Psoas muscle (tissue), 8 donors: ENCODE data around the gene SH3RF3. TPM values are rescaled to one million over a fixed set of nuclear protein-coding genes. Genes with fewer than 3 reads are reported as not detected.
A peak's percentile ranks its signal among the peaks of the same experiment; 100 is the strongest.

Experiments used
- ATAC-seq, 4 donors: fragments of 200-7000 bp; cut with Tn5 transposase; one replicate each; pipeline ENCODE4 v1.9.1; 2020; ENCODE audit warnings: moderate library complexity in 3 of 4, mild to moderate bottlenecking in 2 of 4
- DNase-seq, 2 donors: peaks; one replicate each; pipeline ENCODE4 v3.0.0-alpha.2; 2020
- H3K27ac ChIP-seq: fragments of 200-600 bp; one replicate; pipeline ENCODE4 v1.8.0; 2022
- H3K27me3 ChIP-seq, 3 donors: fragments of 200-600 bp in 1 of 3; one replicate each; pipeline versions ENCODE4 v1.6.1 to v1.8.0; 2013 to 2022; ENCODE audit warnings: low read length in 2 of 3, mild to moderate bottlenecking in 2 of 3, moderate library complexity in 1 of 3; ENCODE audit not compliant: insufficient read depth in 3 of 3
- H3K36me3 ChIP-seq, 2 donors: fragments of 200-600 bp in 1 of 2; one replicate each; pipeline versions ENCODE4 v1.6.1 to v1.8.0; 2013 to 2022; ENCODE audit warnings: low read depth in 1 of 2, mild to moderate bottlenecking in 1 of 2, moderate library complexity in 1 of 2; ENCODE audit not compliant: insufficient read depth in 1 of 2
- H3K4me1 ChIP-seq: fragments of 200-600 bp; one replicate; pipeline ENCODE4 v1.8.0; 2022
- H3K4me3 ChIP-seq: fragments of 200-600 bp; one replicate; pipeline ENCODE4 v1.8.0; 2022; ENCODE audit warnings: mild to moderate bottlenecking
- H3K9me3 ChIP-seq: fragments of 200-600 bp; one replicate; pipeline ENCODE4 v1.8.0; 2022
- CTCF ChIP-seq: fragments of 200-600 bp; IDR thresholded peaks from one replicate; pipeline ENCODE4 v1.8.0; 2022; ENCODE audit warnings: antibody characterized with exemption
- WGBS, 3 donors: extraction: QIAGEN DNeasy Blood & Tissue Kit; methylation state at CpG; one replicate each; pipeline versions ENCODE4 v1.1.6 to v1.1.7; 2013; 5-methylcytosine and 5-hydroxymethylcytosine counted together
- intact Hi-C, 2 donors: fragments of 100-400 bp; cut with DNase I; formaldehyde crosslinking; loops; one replicate each; pipeline versions ENCODE4 v1.11.0 to v1.14.2; 2022
- polyA plus RNA-seq, 3 donors: library from polyadenylated mRNA; stranded (reverse); fragments of 200-250 nt; gene quantifications; one replicate each; pipeline ENCODE4 v1.2.3, GENCODE V29; 2013
- total RNA-seq, 4 donors: library from RNA; stranded (reverse); fragmentation: NEBNext Ultra II Directional in 2 of 4; extraction: Animal tissue kit (Norgen Biotek cat#: 25700) in 2 of 4; gene quantifications; one replicate each; pipeline versions ENCODE4 v1.2.1 to v1.2.4, GENCODE V29; 2021 to 2023
- donor health status: healthy with polysubstance abuse.
- donor health status: DM: no; HTN: no; CAD: no; lungs with moderate emphysema.
- donor health status: Bipolar disorder and iron deficiency.
- donor health status: healthy.
- donor health status: DM: yes; HTN: yes; CAD: no.
- donor health status: DM: no; HTN: no; CAD: no.
- donor health status: DM: no; HTN: no; CAD: no.
- donor health status: DM: yes; HTN: yes; CAD: no.

SH3RF3 gene
- total and polyA plus RNA-seq, 7 donors = 4.6 to 27.0 (median 9.0) TPM

GRCh38 chr2:109375656-109376055, 246.7 kb downstream of the SH3RF3 start:
- no peak for ATAC-seq
- intact Hi-C loops = no loop called here
- 94 to 96% (median 95%) methylated on average over 7 of the region's 7 CpGs for WGBS, 3 donors

GRCh38 chr2:109376115-109376514, 247.1 kb downstream of the SH3RF3 start:
- DNase-seq = peak in 1 of 2 donors; percentile 26

More at GRCh38 chr2:109375656-109376055, 246.7 kb downstream of the SH3RF3 start:
- Histone ChIP-seq H3K4me3 (no peak overlapping the region), H3K4me1 (peaks cover 29% of the 10 kb centered on the region), H3K27ac (no peak overlapping the region), H3K9me3 (no peaks in the 10 kb centered on the region), H3K27me3 (no peaks in the 10 kb centered on the region), H3K36me3 (peaks cover 0 to 4% of the 10 kb centered on the region in 2 donors)
- DNase-seq = peak in 1 of 2 donors; percentile 43
- no peak for TF ChIP-seq CTCF

GRCh38 chr2:109376796-109377495, 247.9 kb downstream of the SH3RF3 start:
- DNase-seq (peak in 1 of 2 donors; percentile 21), ATAC-seq (no peak)
- no peak for TF ChIP-seq CTCF
- 93 to 96% (median 94%) methylated on average over 13 of the region's 13 CpGs for WGBS, 3 donors
- intact Hi-C loops = no loop called here
- peaks cover 40% of the 10 kb centered on the region for H3K4me1 ChIP-seq
- H3K9me3 ChIP-seq = no peaks in the 10 kb centered on the region
- H3K27me3 ChIP-seq = no peaks in the 10 kb centered on the region
- H3K4me3 ChIP-seq = no peak overlapping the region
- no peak overlapping the region for H3K27ac ChIP-seq
- H3K36me3 ChIP-seq = no peaks in the 10 kb centered on the region

More at GRCh38 chr2:109376115-109376514, 247.1 kb downstream of the SH3RF3 start:
- Histone ChIP-seq H3K4me3 (no peak overlapping the region), H3K27ac (no peak overlapping the region), H3K27me3 (no peaks in the 10 kb centered on the region), H3K4me1 (peaks cover 32% of the 10 kb centered on the region), H3K9me3 (no peaks in the 10 kb centered on the region), H3K36me3 (peaks cover 0 to 4% of the 10 kb centered on the region in 2 donors)
- TF ChIP-seq CTCF = no peak
- intact Hi-C loops = no loop called here
- 76 to 84% (median 77%) methylated on average over 7 of the region's 7 CpGs for WGBS, 3 donors
- ATAC-seq = no peak

- H3K36me3 ChIP-seq = no peaks in the 10 kb centered on the region
- peaks cover 47% of the 10 kb centered on the region for H3K4me1 ChIP-seq
- peak in 1 of 2 donors; percentile 19 for DNase-seq
- H3K9me3 ChIP-seq = no peaks in the 10 kb centered on the region
- H3K4me3 ChIP-seq = no peak overlapping the region
- intact Hi-C loops = no loop called here
- no peak overlapping the region for H3K27ac ChIP-seq
- TF ChIP-seq CTCF = no peak
- ATAC-seq = no peak
- 89 to 91% (median 91%) methylated on average over 7 of the region's 7 CpGs for WGBS, 3 donors
- no peaks in the 10 kb centered on the region for H3K27me3 ChIP-seq
Measured at GRCh38 chr2:109377976-109378375, 249.0 kb downstream of the SH3RF3 start.

- no peaks in the 10 kb centered on the region for H3K27me3 ChIP-seq
- H3K4me1 ChIP-seq = peaks cover 54% of the 10 kb centered on the region
- no peak for ATAC-seq
- H3K36me3 ChIP-seq = no peaks in the 10 kb centered on the region
- no peaks in the 10 kb centered on the region for H3K9me3 ChIP-seq
- H3K4me3 ChIP-seq = no peak overlapping the region
- H3K27ac ChIP-seq = no peak overlapping the region
- DNase-seq = peak in 1 of 2 donors; percentile 5
- no peak for TF ChIP-seq CTCF
- intact Hi-C loops = no loop called here
Measured at GRCh38 chr2:109378682-109379081, 249.7 kb downstream of the SH3RF3 start.
